Skin of body (tissue), 2 donors: ENCODE measurements around the gene FSIP1. TPM values are rescaled to one million over a fixed set of nuclear protein-coding genes. Genes with fewer than 3 reads are reported as not detected.

Source experiments
- DNase-seq: peaks from one replicate; lab custom pipeline; 2025; lab: John Stamatoyannopoulos, UW
- total RNA-seq: library from RNA; depleted of rRNA; stranded (reverse); fragments of >200 nt; gene quantifications from one replicate; pipeline ENCODE4 v1.2.3, GENCODE V29; 2014

Gene FSIP1
- total RNA-seq, 1 donor from 2014 or later = 0.89 TPM

DNA sequence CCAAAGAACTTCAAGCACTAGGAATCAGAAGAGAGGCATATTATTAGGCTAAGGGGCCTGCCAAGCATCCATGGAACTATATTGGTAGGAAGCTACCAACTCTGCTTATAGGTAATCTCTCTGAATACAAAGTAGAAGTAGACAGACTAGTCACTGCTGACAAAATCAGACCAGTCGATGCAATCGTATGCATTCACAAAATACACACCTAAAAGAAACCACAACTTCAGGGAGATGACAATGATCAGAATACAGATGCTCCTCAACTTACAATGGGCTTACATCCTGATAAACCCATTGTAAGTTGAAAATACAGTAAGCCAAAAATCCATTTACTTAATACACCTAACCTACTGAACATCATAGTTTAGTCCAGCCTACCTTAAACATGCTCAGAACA is 94.7 kb downstream of the FSIP1 start:
- no peak for DNase-seq

DNA sequence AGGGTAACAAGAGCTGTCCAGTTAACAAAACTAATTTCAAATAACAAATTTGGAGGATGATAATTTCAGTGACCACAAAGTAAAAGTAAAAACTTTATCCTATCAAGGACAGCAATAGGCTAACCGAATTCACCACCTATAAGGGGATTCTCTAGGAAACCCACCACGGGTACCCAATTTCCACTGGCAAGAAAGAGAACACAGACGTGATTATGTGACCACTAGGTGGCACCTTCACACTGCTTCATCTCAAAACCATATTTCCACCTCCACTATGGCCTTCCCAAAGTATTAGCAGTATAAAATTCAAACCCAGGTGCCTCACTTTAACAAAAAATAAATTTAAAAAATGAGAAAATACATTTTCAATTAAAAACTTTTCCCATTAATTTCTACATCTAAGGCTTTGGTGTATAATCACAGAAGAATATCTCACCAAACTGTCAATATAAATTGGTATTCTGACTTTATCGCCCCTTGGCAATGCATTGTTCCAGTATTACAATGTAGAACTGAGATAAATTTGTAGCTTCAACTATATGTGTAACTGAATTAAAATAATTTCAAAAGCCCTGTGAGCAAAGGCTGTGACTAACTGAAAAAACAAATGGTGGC is 96.5 kb downstream of the FSIP1 start:
- DNase-seq = peak; percentile 6

DNA sequence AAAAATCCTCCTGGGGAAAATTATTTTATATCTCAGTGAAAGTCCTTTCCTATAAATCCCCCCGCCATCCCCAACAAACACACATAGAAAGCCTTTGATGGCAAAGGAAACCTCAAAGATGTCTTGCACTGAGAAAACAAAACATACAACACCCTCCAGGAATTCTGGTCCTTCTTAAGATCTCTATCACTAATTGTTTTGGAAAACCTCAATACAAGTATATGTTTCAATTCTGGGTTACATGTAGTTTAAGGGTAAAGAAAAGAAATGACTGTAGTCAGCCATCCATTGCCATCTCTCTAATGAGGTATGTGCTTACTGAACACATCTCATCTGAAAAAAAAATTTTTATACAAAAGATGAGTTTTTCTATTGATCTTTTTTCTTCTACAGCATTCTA is 97.3 kb downstream of the FSIP1 start:
- DNase-seq = no peak

DNA sequence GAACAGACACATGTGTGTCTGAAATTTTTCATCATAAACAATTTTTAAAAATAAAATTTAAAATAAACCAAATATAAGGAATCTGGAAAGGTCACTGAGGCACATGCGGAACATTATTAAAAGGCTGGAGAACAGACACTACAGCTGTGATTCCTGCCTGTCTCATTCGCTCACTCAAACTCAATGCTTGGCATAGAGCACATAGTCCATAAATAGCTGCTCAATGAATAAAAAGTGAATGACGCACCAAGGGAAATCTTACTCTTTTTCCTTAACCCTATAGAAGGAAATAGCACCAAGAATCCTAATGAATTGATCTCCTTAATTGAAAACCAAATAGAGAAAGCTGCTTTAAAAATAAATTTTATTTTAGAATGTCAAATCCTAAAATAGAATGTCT is 98.4 kb downstream of the FSIP1 start:
- peak; percentile 70 for DNase-seq

DNA sequence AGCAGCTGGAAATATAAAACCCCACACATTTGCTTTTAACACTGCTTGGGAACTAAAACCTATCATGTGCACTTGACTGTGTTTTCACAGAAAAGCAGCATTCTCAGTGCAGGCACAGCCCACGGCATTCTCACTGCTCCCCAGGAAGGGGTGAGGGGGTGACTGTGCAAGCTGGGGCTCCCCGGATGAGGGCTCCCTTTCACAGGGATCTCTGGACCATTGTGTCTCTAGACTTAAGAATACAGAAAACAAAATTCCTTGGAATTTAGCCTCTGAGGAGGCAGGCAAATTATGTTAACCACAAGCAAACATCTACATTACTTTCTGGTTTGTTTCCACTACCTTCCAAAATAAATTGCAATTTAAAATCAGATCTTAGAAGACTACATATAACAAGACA is 100.3 kb downstream of the FSIP1 start:
- no peak for DNase-seq

DNA sequence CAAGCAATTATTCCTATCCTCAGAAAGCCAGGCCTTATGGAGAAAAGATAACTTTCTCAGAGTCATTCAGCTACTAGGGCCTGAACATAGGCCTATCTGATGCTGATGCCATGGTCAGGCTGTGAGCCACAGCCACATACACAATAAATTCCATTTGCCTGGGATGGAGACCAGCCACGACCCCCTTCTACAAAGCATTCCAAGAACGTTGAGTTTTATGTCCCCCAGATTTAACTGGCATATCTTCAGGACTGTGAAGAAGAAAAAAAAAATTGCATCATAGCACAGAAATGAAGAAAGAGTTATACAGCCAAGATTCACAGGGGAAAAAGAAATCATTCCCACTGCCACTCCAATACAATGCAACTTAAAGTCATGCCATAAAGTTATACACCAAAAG is 101.8 kb downstream of the FSIP1 start:
- DNase-seq = peak; percentile 52

DNA sequence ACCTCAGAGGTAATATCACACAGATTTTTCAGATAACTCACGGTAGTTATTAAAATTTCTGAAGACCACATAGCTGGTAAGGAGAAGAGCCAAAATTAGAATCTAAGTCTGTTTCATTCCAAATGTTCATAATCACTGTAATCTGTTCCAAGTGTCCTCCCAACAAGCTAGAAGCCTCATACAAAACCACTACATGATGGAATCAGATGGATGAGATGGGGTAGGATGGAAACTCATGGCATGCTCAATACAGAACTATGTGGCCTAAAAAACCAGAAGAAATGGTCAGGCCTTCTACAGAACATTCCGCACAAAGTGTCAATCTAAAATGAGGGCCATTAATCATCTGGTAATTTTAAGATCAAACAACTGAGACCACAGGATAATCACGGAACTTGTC is 110.0 kb downstream of the FSIP1 start:
- DNase-seq = no peak

DNA sequence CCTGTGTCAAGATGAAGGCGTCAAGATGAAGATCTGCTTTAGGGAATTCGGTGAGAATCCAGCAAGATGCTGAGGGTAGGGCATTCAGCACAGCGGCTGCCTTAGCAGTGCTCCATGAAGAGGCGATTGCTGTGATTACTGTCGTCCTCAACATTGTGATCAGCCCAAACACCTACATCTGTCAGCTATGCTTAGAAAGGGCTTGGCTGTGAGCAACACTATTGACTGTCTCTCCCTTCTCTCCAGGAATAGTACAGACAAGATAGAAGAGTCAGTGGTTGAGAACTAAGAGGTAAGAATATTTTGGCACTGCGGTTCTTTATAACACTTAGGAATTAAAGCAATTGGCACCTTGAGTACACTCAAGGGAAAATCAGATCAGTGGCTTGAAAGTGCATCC is 110.5 kb downstream of the FSIP1 start:
- DNase-seq = no peak

DNA sequence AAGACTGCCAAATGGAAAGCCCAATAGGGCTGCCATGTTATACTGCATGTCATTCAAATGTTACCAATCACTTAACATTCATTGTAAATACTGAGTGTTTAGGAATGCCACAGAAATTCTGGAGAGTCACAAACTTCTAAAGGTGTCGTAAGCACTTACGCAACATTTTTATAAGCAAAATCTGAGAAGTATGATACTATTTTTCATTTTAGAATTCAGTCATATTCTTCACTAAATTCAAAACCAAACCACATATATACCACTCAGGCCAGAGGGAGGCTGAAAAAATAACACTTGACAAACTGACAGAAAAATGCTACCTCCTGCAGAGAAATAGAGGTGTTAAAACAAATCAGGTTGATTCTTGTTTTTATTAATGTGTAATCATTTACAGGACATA is 112.0 kb downstream of the FSIP1 start:
- DNase-seq = no peak

DNA sequence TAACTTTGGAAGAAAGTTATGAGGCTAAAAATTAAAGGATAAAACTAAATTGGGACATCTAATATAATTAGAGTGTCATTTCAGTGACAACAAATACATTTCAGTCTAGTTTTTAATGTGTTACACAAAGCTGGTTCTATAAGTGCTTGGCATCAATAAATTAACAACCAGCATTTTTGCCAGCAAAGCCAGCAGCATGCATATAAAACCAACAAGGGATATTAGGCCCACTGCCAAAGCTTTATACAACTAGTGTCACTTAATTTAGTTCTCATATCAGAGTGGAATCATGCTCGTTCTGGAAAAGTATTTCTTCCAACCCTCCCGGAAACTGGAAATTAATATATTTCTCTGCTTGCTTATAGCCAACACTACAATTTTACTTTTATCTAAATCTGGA is 113.0 kb downstream of the FSIP1 start:
- DNase-seq = no peak

DNA sequence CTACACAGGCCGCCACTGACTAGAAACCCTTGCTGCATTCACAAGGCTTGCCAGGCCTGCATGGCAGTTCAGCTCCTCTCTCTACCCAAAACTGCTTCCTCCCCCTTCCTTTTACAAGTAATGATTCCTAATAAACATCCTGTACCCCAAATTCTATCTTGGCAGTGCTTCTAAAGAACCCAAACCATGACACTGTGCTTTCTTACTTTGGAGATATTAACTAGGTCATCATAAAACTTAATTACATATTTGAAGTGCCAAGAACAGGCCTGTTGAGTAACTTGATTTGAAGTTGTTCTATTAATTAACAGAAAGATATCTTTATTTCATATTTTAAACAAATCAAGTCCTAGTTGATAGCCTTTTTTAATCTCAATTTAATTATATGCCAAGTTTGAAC is 113.4 kb downstream of the FSIP1 start:
- DNase-seq = no peak

DNA sequence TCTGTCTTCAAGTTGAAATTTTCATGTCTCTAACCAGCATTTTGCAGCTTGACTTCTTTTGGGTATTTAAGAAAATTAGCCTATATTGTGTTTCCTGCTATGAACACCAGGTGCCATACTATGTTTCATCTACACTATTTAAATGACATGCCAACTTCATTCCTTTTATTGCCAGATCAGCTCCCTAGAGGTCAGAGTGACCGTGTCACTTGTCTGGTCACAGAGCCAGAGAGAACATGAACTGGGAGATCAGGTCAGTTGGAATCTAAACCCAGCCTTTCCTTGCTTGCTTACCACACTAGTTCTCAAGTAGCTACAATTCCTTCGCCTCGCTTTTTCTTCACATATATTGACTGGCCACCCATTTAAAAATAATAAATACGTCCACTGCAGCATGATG is 114.2 kb downstream of the FSIP1 start:
- DNase-seq = no peak

DNA sequence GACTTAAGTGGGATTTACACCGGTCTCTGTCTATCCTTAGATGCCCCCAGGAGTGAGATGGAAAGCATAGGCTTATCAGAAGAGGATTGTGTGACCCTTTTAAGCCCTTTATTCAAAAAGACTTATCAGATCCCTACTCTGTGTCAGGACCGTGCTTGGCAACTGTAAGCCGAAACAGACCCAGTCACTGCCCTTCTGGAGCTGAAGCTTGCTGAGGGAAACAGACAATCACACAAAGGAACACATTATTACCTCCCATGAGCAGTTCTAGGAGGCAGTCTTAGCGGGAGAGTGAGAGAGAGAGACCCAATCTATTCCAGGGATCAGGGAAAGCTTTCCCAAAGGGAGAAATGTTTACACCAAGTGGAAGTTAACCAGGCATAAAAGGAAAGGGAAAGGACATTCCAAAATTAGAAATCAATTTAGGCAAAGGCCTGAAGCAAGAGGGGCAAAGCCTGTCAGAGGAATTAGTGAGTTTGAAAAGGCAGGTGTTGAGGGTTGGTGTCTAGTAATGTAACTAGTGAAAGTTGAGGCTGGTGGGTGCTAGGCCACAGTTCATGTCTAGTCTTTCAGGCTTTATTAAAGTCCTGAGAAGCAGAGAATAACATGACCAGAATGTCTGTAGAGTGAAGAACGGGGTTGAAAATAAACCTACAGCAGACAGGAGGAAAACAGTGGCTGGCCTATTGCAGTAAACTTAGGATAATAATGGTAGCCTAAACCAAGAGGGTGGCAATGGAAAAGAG is 115.1 kb downstream of the FSIP1 start:
- no peak for DNase-seq

DNA sequence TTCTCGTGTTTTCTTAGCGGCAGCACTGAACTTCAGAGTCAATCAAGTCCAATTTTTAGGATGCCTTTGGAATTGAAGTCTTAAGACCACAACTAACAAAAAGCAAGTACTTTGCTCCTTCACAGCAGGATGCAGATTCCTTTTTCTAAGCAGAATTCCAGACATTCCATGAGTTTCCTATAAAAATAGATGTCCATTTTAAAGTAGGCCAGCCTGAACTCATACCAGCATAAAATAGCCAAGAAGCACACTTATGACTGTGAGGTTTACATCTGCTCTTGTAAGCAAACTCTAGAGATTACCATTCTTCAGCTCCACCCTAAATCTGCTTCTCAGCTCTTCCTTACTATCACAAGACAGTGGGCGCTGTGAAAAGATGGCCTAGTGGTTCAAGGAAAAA is 116.0 kb downstream of the FSIP1 start:
- no peak for DNase-seq

DNA sequence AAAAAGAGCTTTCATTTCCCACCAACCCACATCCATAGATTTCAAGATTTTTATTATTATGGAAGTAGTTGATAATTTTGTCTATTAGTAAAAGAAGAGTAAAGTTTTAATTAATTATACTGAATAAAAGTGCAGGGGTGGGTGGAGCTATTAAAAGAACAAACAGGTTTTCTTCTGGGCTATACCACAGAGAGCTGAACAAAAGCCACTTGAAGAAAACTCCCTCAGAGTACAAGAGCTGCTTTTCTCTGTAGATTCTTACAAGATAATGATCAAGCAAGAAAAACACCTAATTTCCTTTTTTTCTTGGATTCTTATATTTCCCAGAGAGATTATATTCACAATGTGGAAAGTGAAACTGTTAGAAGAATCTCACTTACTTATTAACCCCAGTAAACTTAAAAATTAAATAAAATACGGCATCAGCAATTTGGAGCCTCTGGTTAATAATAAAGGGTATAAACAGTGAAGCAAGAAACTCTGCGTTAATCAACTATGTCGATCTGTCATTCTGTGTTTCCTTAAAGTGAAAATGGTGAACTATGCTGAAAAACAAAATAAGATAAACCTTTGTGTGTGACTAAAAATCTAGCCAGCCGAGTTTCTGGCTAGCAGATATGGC is 116.9 kb downstream of the FSIP1 start:
- DNase-seq = no peak

DNA sequence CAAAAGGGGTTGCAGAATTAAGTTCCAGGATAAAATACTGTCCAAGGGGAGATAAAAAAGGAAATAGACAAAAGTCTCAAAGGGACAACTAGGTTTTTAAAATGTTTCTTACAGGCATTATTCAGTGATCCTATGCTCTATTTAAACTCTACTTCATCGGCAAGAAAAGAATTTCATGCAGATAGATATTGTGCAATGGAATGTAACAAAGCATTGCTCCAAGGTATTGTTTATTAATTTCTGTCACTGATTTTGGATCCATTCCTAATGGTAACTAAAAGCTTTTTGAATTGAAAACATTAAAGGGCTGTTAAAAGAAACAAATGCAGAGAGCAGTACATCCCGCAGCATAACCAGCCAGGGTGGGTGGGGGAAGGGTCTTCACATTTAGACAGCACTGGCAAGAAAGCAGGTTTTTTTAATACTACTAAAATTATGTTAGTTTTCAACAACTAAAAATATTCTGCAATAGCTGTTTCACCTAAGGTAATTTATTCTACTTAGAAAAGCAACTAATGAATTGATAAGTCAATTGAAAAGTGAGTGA is 118.9 kb downstream of the FSIP1 start:
- no peak for DNase-seq

DNA sequence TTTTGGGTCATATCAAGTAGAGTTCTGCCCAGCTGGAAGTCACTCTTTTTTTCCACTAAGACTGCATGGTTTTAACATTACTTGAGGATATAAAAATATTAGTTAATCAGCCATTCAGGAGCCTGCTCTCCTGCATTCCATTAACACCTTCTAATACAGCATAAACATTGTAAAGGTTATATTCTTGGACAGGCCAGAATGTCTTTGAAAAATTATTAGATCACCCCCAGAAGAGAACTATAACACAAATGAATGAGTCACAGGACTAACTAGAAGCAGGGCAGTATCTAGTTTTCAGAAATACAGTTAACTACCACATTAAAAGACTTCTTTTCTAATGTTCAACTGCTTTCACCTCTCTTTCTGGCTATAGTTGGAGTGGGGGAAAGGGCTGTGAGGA is 120.9 kb downstream of the FSIP1 start:
- DNase-seq = no peak

DNA sequence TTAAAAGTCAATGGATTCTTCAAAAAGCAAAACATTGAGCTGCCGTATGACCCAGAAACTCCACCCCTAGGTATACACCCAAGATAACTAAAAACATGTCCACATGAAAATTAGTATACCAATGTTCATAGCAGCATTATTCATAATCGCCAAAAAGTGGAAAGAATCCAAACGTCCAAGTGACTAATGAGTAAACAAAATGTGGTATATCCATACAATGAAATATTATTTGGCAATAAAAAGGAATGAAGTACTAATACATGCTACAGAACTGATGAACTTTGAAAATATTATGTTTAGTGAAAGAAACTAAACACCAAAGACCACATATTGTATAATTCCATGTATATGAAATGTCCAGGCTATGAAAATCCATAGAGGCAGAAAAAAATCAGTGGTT is 123.9 kb downstream of the FSIP1 start:
- no peak for DNase-seq

DNA sequence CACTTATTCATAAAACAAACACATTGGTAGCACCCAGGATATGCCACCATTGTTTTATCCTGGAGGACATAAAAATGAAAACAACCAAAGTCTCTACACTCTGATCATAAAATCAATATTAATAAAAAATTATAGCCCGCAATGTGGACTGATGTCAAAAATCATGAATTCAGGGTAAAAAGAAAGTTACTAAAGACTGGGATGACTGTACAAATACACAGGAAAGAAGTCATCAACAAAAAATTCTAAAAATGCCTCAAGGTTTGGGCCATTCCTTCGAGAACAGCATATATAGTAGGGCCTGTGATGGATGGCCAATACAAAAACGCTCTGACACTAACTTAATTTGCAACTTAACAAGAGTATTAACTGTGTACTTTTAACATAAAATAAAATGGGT is 125.0 kb downstream of the FSIP1 start:
- DNase-seq = no peak

DNA sequence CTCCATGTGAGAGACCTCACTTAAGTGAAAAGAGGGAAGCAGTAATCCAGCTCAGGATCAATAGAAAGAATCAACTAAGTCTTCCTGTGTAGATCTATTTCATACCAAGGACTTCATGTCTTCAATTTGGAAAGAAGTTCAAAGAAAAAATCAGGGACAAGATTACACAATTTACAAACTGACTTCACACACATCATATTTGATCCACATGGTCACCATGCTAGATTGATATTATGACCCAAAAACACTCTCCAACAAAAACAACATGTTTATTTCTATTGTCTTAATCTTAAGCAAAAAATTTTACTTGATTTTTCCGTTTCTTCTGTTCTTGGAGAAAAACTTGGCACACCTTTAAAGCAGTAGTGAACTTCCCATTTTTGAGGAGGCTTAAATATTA is 125.5 kb downstream of the FSIP1 start:
- DNase-seq = no peak

DNA sequence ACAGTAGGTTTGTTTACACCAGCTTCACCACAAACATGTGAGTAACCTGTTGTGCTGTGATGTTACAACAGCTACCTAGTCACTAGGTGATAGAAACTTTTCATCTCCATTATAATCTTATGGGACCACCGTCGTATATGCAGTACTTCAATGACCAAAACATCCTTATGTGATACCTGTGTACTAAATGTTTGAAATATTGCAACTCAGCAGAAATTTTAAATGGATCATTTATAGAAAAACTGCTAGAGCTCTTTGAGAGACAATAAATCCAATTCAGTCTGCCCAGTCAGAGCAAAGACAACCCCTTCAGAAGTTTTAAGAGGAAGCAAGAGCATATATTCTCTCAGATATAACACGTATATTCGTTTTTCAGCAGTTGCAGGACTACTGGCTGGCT is 128.3 kb downstream of the FSIP1 start:
- no peak for DNase-seq

DNA sequence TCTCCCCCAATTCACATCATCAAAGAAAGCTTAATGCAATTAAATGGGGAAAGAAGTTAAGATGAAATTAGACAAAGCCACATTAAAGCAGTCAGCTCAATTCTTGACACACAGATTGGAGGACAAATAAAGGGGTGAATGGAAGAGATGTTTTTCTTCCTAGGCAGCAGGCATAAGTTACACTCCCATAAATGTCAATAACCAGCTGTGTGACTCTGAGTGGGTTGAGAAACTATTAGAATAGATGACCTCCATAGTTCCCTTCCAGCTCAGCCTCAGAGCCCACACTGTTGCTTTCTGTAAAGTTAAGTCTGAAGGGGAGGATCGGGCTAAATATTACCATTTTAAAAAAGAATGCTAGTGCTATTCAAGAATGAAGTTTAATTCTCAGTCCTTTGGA is 130.8 kb downstream of the FSIP1 start:
- no peak for DNase-seq

DNA sequence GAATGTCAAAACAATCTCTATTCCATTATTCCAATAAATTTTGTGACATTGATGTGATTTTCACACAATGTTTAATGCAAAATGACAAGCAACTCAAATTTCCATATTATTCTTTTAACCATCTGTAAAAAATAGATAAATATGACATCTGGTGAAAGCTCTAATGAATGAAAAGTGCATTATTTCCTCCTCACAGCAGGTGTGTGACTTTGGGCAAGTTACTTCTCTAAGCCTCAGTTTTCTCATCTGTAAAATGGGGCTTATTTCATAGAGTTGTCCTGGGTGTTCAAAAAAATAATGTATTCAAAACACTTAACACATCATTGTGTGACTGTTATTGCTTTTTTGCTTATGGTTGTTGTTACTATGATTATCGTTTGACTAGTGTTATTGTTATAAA is 131.3 kb downstream of the FSIP1 start:
- DNase-seq = no peak
